HAP-1 (cell line): ENCODE data around the gene ZMYM4.
"Not testable (repeated sequence)": the region's sequence is repeated elsewhere in the genome, so short reads cannot be mapped to it uniquely, and the experiment has no call there.

Experiments
- DNase-seq, 2 experiments: peaks; one replicate each; pipeline ENCODE4 v3.0.0-alpha.2; 2016 to 2020; ENCODE audit warnings: low spot score in 2 of 2
- H3K27me3 ChIP-seq: fragments of 250-450 bp; sonication (Bioruptor Pico); 2 replicates; pipeline ENCODE4 v1.5.1; 2020; ENCODE audit warnings: low read depth, mild to moderate bottlenecking, moderate library complexity
- H3K36me3 ChIP-seq: fragments of 250-450 bp; sonication (Bioruptor Pico); replicated peaks from 2 replicates; pipeline ENCODE4 v1.5.1; 2020; ENCODE audit warnings: mild to moderate bottlenecking
- H3K4me1 ChIP-seq: fragments of 250-450 bp; sonication (Bioruptor Pico); 2 replicates; pipeline ENCODE4 v1.5.1; 2020; ENCODE audit warnings: mild to moderate bottlenecking
- H3K4me3 ChIP-seq: fragments of 250-450 bp; sonication (Bioruptor Pico); 2 replicates; pipeline ENCODE4 v1.5.1; 2020; ENCODE audit warnings: mild to moderate bottlenecking, moderate library complexity
- H3K9me3 ChIP-seq: fragments of 250-450 bp; sonication (Bioruptor Pico); 2 replicates; pipeline ENCODE4 v1.5.1; 2020; ENCODE audit warnings: mild to moderate bottlenecking, moderate library complexity
- in situ Hi-C: fragments of 300-500 bp; cut with MboI; formaldehyde crosslinking; loops from 3 replicates; pipeline ENCODE4 v1.14.3; 2020; ENCODE audit warnings: low sequenced_read_pairs, inconsistent platforms, mixed read lengths

The ZMYM4 gene

GRCh38 chr1:35319988-35320713 lies 51.6 kb downstream of the ZMYM4 start:
- no peak for DNase-seq
- Histone ChIP-seq H3K36me3 (no peaks in the 10 kb centered on the region; the same call in 1 of the 2 replicates), H3K4me1 (no peaks in the 10 kb centered on the region), H3K9me3 (no peaks in the 10 kb centered on the region), H3K27me3 (no peaks in the 10 kb centered on the region), H3K4me3 (no peak overlapping the region)
- in situ Hi-C loops, result no loop called here

- DNase-seq, result no peak
- Histone ChIP-seq H3K4me3 (no peak overlapping the region), H3K36me3 (no peaks in the 10 kb centered on the region; the same call in 1 of the 2 replicates), H3K4me1 (no peaks in the 10 kb centered on the region), H3K9me3 (no peaks in the 10 kb centered on the region), H3K27me3 (no peaks in the 10 kb centered on the region)
- in situ Hi-C loops, result no loop called here
These were observed 52.4 kb downstream of the ZMYM4 start for GRCh38 chr1:35320937-35321336.

- Histone ChIP-seq H3K9me3 (no peaks in the 10 kb centered on the region), H3K36me3 (peaks cover 4% of the 10 kb centered on the region; the same call in 1 of the 2 replicates), H3K27me3 (no peaks in the 10 kb centered on the region), H3K4me1 (no peaks in the 10 kb centered on the region), H3K4me3 (no peak overlapping the region)
- no peak for DNase-seq
- in situ Hi-C loops, result no loop called here
These were observed 56.0 kb downstream of the ZMYM4 start for GRCh38 chr1:35324486-35324885.

- Histone ChIP-seq H3K9me3 (no peaks in the 10 kb centered on the region), H3K4me1 (no peaks in the 10 kb centered on the region), H3K36me3 (0 out of 2 replicates have a peak, but pooled peaks cover 4% of the 10 kb centered on the region), H3K4me3 (no peak overlapping the region), H3K27me3 (no peaks in the 10 kb centered on the region)
- no peak for DNase-seq
- in situ Hi-C loops, result no loop called here
These were observed 57.8 kb downstream of the ZMYM4 start for GRCh38 chr1:35326246-35326866.

- in situ Hi-C loops, H3K4me1 ChIP-seq, DNase-seq: not testable (repeated sequence)
These were observed 63.1 kb downstream of the ZMYM4 start for GRCh38 chr1:35331618-35332017.

GRCh38 chr1:35334485-35334884 lies 66.0 kb downstream of the ZMYM4 start:
- in situ Hi-C loops, result no loop called here
- no peaks in the 10 kb centered on the region for H3K9me3 ChIP-seq
- peaks cover 9% of the 10 kb centered on the region for H3K4me1 ChIP-seq
- H3K36me3 ChIP-seq, result no peaks in the 10 kb centered on the region; the same call in 1 of the 2 replicates
- no peak overlapping the region for H3K4me3 ChIP-seq
- DNase-seq, result peak in 1 of 2 experiments; percentile 7
- no peaks in the 10 kb centered on the region for H3K27me3 ChIP-seq

More at GRCh38 chr1:35331618-35332017, 63.1 kb downstream of the ZMYM4 start:
- not testable (repeated sequence) for H3K36me3 ChIP-seq, H3K4me3 ChIP-seq, H3K9me3 ChIP-seq, H3K27me3 ChIP-seq

- Histone ChIP-seq H3K9me3 (no peaks in the 10 kb centered on the region), H3K4me1 (no peaks in the 10 kb centered on the region), H3K36me3 (no peaks in the 10 kb centered on the region; the same call in 1 of the 2 replicates), H3K27me3 (no peaks in the 10 kb centered on the region), H3K4me3 (no peak overlapping the region)
- in situ Hi-C loops, result no loop called here
- DNase-seq, result no peak
These were observed 72.0 kb downstream of the ZMYM4 start for GRCh38 chr1:35340519-35340918.

- Histone ChIP-seq H3K36me3 (no peaks in the 10 kb centered on the region), H3K4me3 (no peak overlapping the region), H3K9me3 (no peaks in the 10 kb centered on the region), H3K4me1 (no peaks in the 10 kb centered on the region; the same call in 1 of the 2 replicates), H3K27me3 (no peaks in the 10 kb centered on the region)
- in situ Hi-C loops, result no loop called here
- no peak for DNase-seq
These were observed 77.0 kb downstream of the ZMYM4 start for GRCh38 chr1:35345439-35345981.

- H3K27me3 ChIP-seq, result no peaks in the 10 kb centered on the region
- DNase-seq, result no peak
- no peaks in the 10 kb centered on the region; the same call in 1 of the 2 replicates for H3K4me1 ChIP-seq
- in situ Hi-C loops, result no loop called here
- H3K4me3 ChIP-seq, result no peak overlapping the region
- H3K9me3 ChIP-seq, result no peaks in the 10 kb centered on the region
- no peaks in the 10 kb centered on the region for H3K36me3 ChIP-seq
These were observed 82.4 kb downstream of the ZMYM4 start for GRCh38 chr1:35350872-35351271.

GRCh38 chr1:35359995-35360394 lies 91.5 kb downstream of the ZMYM4 start:
- Histone ChIP-seq H3K4me3 (no peak overlapping the region), H3K4me1 (peaks cover 7% of the 10 kb centered on the region), H3K36me3 (peaks cover 3% of the 10 kb centered on the region), H3K9me3 (no peaks in the 10 kb centered on the region), H3K27me3 (no peaks in the 10 kb centered on the region)
- no peak for DNase-seq
- in situ Hi-C loops, result no loop called here

- Histone ChIP-seq H3K27me3 (no peaks in the 10 kb centered on the region), H3K36me3 (peaks cover 7% of the 10 kb centered on the region), H3K4me1 (peaks cover 7% of the 10 kb centered on the region), H3K4me3 (no peak overlapping the region), H3K9me3 (no peaks in the 10 kb centered on the region)
- in situ Hi-C loops, result no loop called here
- DNase-seq, result no peak
These were observed 93.1 kb downstream of the ZMYM4 start for GRCh38 chr1:35361638-35362037.

GRCh38 chr1:35364741-35365140 lies 96.2 kb downstream of the ZMYM4 start:
- in situ Hi-C loops, result no loop called here
- Histone ChIP-seq H3K27me3 (no peaks in the 10 kb centered on the region), H3K4me1 (peaks cover 7% of the 10 kb centered on the region), H3K4me3 (no peak overlapping the region), H3K36me3 (peaks cover 7% of the 10 kb centered on the region), H3K9me3 (no peaks in the 10 kb centered on the region)
- DNase-seq, result no peak

- H3K4me1 ChIP-seq, result peaks cover 16% of the 10 kb centered on the region
- no peak for DNase-seq
- H3K27me3 ChIP-seq, result no peaks in the 10 kb centered on the region
- 0 out of 2 replicates have a peak, but pooled peaks cover 4% of the 10 kb centered on the region for H3K36me3 ChIP-seq
- no peak overlapping the region for H3K4me3 ChIP-seq
- no peaks in the 10 kb centered on the region for H3K9me3 ChIP-seq
- in situ Hi-C loops, result no loop called here
These were observed 99.4 kb downstream of the ZMYM4 start for GRCh38 chr1:35367914-35368313.
